ENCODE results near the gene CHN2. TPM values are rescaled to one million over a fixed set of nuclear protein-coding genes. Genes with fewer than 3 reads are reported as not detected.
"Not testable (repeated sequence)": the region's sequence is repeated elsewhere in the genome, so short reads cannot be mapped to it uniquely, and the experiment has no call there.

The CHN2 gene
- polyA plus RNA-seq, 1 donor, result 16.0 TPM

- no peak for DNase-seq (ENCODE audit: low read depth)
Observed at GRCh38 chr7:29189743-29190201, 4.8 kb upstream of the CHN2 start.

GRCh38 chr7:29190349-29191045 is 4.1 kb upstream of the CHN2 start:
- DNase-seq (ENCODE audit: low read depth), result no peak

GRCh38 chr7:29192323-29192722 is 2.3 kb upstream of the CHN2 start:
- DNase-seq (ENCODE audit: low read depth), result no peak

- no peak for DNase-seq (ENCODE audit: low read depth)
Observed at GRCh38 chr7:29192811-29193210, 1.8 kb upstream of the CHN2 start.

GRCh38 chr7:29193316-29194205 is 1.0 kb upstream of the CHN2 start:
- no peak for DNase-seq (ENCODE audit: low read depth)

GRCh38 chr7:29194206-29194593 is 375 bp upstream of the CHN2 start:
- no peak for DNase-seq (ENCODE audit: low read depth)

- DNase-seq (ENCODE audit: low read depth), result no peak
Observed at GRCh38 chr7:29196191-29196590, 1.6 kb downstream of the CHN2 start.

- no peak for DNase-seq (ENCODE audit: low read depth)
Observed at GRCh38 chr7:29196971-29197595, 2.5 kb downstream of the CHN2 start.

- no peak for DNase-seq (ENCODE audit: low read depth)
Observed at GRCh38 chr7:29197916-29198315, 3.3 kb downstream of the CHN2 start.

GRCh38 chr7:29199776-29200175 is 5.2 kb downstream of the CHN2 start:
- no peak for DNase-seq (ENCODE audit: low read depth)

GRCh38 chr7:29202651-29203069 is 8.1 kb downstream of the CHN2 start:
- no peak for DNase-seq (ENCODE audit: low read depth)

- DNase-seq (ENCODE audit: low read depth), result no peak
Observed at GRCh38 chr7:29204491-29205272, 10.1 kb downstream of the CHN2 start.

GRCh38 chr7:29207162-29207801 is 12.7 kb downstream of the CHN2 start:
- DNase-seq (ENCODE audit: low read depth), result no peak

GRCh38 chr7:29208410-29209250 is 14.1 kb downstream of the CHN2 start:
- DNase-seq (ENCODE audit: low read depth), result no peak

GRCh38 chr7:29209745-29210144 is 15.2 kb downstream of the CHN2 start:
- DNase-seq (ENCODE audit: low read depth), result no peak

GRCh38 chr7:29212736-29213135 is 18.2 kb downstream of the CHN2 start:
- not testable (repeated sequence) for DNase-seq (ENCODE audit: low read depth)

- DNase-seq (ENCODE audit: low read depth), result no peak
Observed at GRCh38 chr7:29214056-29214455, 19.5 kb downstream of the CHN2 start.

- DNase-seq (ENCODE audit: low read depth), result no peak
Observed at GRCh38 chr7:29214816-29215215, 20.2 kb downstream of the CHN2 start.

- DNase-seq (ENCODE audit: low read depth), result no peak
Observed at GRCh38 chr7:29216128-29216527, 21.6 kb downstream of the CHN2 start.

GRCh38 chr7:29217113-29217512 is 22.5 kb downstream of the CHN2 start:
- DNase-seq (ENCODE audit: low read depth), result no peak
